ENCODE measurements around the gene ADCY6. TPM values are rescaled to one million over a fixed set of nuclear protein-coding genes. Genes with fewer than 3 reads are reported as not detected.

ADCY6 gene
- total and polyA plus RNA-seq, 7 experiments from 2014 or later, result 0.07 to 0.22 (median 0.08) TPM; not detected in 4

GRCh38 chr12:48787791-48788523 lies 932 bp downstream of the ADCY6 start:
- CTCF ChIA-PET, result no interaction called here
- peaks cover 5 to 14% (median 10%) of the 10 kb centered on the region in 7 donors for H3K4me1 Mint-ChIP-seq
- H3K36me3 Mint-ChIP-seq, result no peaks in the 10 kb centered on the region
- H3K9me3 Mint-ChIP-seq, result no peaks in the 10 kb centered on the region
- Histone ChIP-seq H3K27ac (ENCODE audit: low read depth, low read length) (no peak overlapping the region), H3K4me1 (ENCODE audit: control insufficient read depth in 2 of 2, insufficient read depth in 2 of 2, low read length in 2 of 2) (no peaks in the 10 kb centered on the region), H3K36me3 (ENCODE audit: control insufficient read depth in 2 of 3, insufficient read depth in 3 of 3, low read length in 3 of 3) (no peaks in the 10 kb centered on the region), H3K4me3 (ENCODE audit: low read length) (no peak overlapping the region), H3K27me3 (ENCODE audit: control insufficient read depth in 2 of 2, insufficient read depth in 2 of 2, low read length in 2 of 2) (peaks cover 12 to 15% of the 10 kb centered on the region in 2 donors), H3K9me3 (ENCODE audit: control insufficient read depth in 2 of 3, low read length in 3 of 3) (no peaks in the 10 kb centered on the region)
- ATAC-seq (no peak), DNase-seq (no peak)
- peaks cover 44 to 65% (median 53%) of the 10 kb centered on the region in 5 donors for H3K27me3 Mint-ChIP-seq
- POLR2A ChIA-PET, result no interaction called here
- intact Hi-C loops (cut with micrococcal nuclease), result loop anchor here in 1 of 2 donors (2.0 kb wide), 1 partner anchor 23 kb away; no protein-coding TSS in a partner anchor
- no peak overlapping the region for H3K27ac Mint-ChIP-seq
- peak overlapping the region; percentile 59 to 86 (median 64) for H3K4me3 Mint-ChIP-seq

- H3K4me1 Mint-ChIP-seq, result peaks cover 5 to 14% (median 10%) of the 10 kb centered on the region in 7 donors
- Histone ChIP-seq H3K27me3 (ENCODE audit: control insufficient read depth in 2 of 2, insufficient read depth in 2 of 2, low read length in 2 of 2) (peaks cover 12 to 15% of the 10 kb centered on the region in 2 donors), H3K9me3 (ENCODE audit: control insufficient read depth in 2 of 3, low read length in 3 of 3) (no peaks in the 10 kb centered on the region), H3K27ac (ENCODE audit: low read depth, low read length) (no peak overlapping the region), H3K4me3 (ENCODE audit: low read length) (no peak overlapping the region), H3K4me1 (ENCODE audit: control insufficient read depth in 2 of 2, insufficient read depth in 2 of 2, low read length in 2 of 2) (no peaks in the 10 kb centered on the region), H3K36me3 (ENCODE audit: control insufficient read depth in 2 of 3, insufficient read depth in 3 of 3, low read length in 3 of 3) (no peaks in the 10 kb centered on the region)
- H3K36me3 Mint-ChIP-seq, result no peaks in the 10 kb centered on the region
- peaks cover 44 to 62% (median 55%) of the 10 kb centered on the region in 5 donors for H3K27me3 Mint-ChIP-seq
- ChIA-PET CTCF (no interaction called here), POLR2A (no interaction called here)
- ATAC-seq (no peak), DNase-seq (no peak)
- no peaks in the 10 kb centered on the region for H3K9me3 Mint-ChIP-seq
- intact Hi-C loops (cut with micrococcal nuclease), result no loop called here
- H3K27ac Mint-ChIP-seq, result no peak overlapping the region
- peak overlapping the region in 3 of 10 donors; percentile 51 to 70 (median 63) for H3K4me3 Mint-ChIP-seq
Observed at GRCh38 chr12:48786591-48787544, 2.0 kb downstream of the ADCY6 start.

- ATAC-seq (no peak), DNase-seq (no peak)
- no peaks in the 10 kb centered on the region for H3K4me1 ChIP-seq (ENCODE audit: control insufficient read depth in 2 of 2, insufficient read depth in 2 of 2, low read length in 2 of 2)
- H3K4me1 Mint-ChIP-seq, result peaks cover 0 to 8% (median 3%) of the 10 kb centered on the region in 7 donors
- H3K27ac Mint-ChIP-seq, result no peak overlapping the region
- H3K27me3 Mint-ChIP-seq, result peaks cover 29 to 43% (median 36%) of the 10 kb centered on the region in 5 donors
- H3K4me3 ChIP-seq (ENCODE audit: low read length), result no peak overlapping the region
- intact Hi-C loops (cut with micrococcal nuclease), result no loop called here
- H3K27me3 ChIP-seq (ENCODE audit: control insufficient read depth in 2 of 2, insufficient read depth in 2 of 2, low read length in 2 of 2), result peaks cover 6 to 7% of the 10 kb centered on the region in 2 donors
- no peak overlapping the region for H3K4me3 Mint-ChIP-seq
- H3K27ac ChIP-seq (ENCODE audit: low read depth, low read length), result no peak overlapping the region
- ChIA-PET CTCF (interaction anchor here (1.0 to 1.2 kb wide), 2 partner anchors 11 to 12 kb away, joined by 3 read pairs; no protein-coding TSS in a partner anchor), POLR2A (no interaction called here)
- H3K36me3 ChIP-seq (ENCODE audit: control insufficient read depth in 2 of 3, insufficient read depth in 3 of 3, low read length in 3 of 3), result no peaks in the 10 kb centered on the region
- H3K9me3 ChIP-seq (ENCODE audit: control insufficient read depth in 2 of 3, low read length in 3 of 3), result no peaks in the 10 kb centered on the region
- H3K9me3 Mint-ChIP-seq, result no peaks in the 10 kb centered on the region
- no peaks in the 10 kb centered on the region for H3K36me3 Mint-ChIP-seq
Observed at GRCh38 chr12:48783432-48783831, 5.5 kb downstream of the ADCY6 start.

- Histone ChIP-seq H3K27ac (ENCODE audit: low read depth, low read length) (no peak overlapping the region), H3K27me3 (ENCODE audit: control insufficient read depth in 2 of 2, insufficient read depth in 2 of 2, low read length in 2 of 2) (peaks cover 0 to 2% of the 10 kb centered on the region in 2 donors), H3K4me1 (ENCODE audit: control insufficient read depth in 2 of 2, insufficient read depth in 2 of 2, low read length in 2 of 2) (no peaks in the 10 kb centered on the region), H3K4me3 (ENCODE audit: low read length) (no peak overlapping the region), H3K36me3 (ENCODE audit: control insufficient read depth in 2 of 3, insufficient read depth in 3 of 3, low read length in 3 of 3) (no peaks in the 10 kb centered on the region), H3K9me3 (ENCODE audit: control insufficient read depth in 2 of 3, low read length in 3 of 3) (no peaks in the 10 kb centered on the region)
- DNase-seq (no peak), ATAC-seq (no peak)
- Mint-ChIP-seq H3K9me3 (no peaks in the 10 kb centered on the region), H3K4me3 (no peak overlapping the region), H3K27me3 (peaks cover 22 to 36% (median 29%) of the 10 kb centered on the region in 5 donors), H3K4me1 (peaks cover 0 to 3% (median 0%) of the 10 kb centered on the region in 7 donors), H3K27ac (no peak overlapping the region), H3K36me3 (no peaks in the 10 kb centered on the region)
- intact Hi-C loops (cut with micrococcal nuclease), result no loop called here
- POLR2A ChIA-PET, result no interaction called here
- CTCF ChIA-PET, result interaction anchor here (1.0 to 1.2 kb wide), 2 partner anchors 12 to 13 kb away, joined by 3 read pairs; no protein-coding TSS in a partner anchor
Observed at GRCh38 chr12:48782457-48783395, 6.2 kb downstream of the ADCY6 start.

GRCh38 chr12:48781750-48782456 lies 7.0 kb downstream of the ADCY6 start:
- ATAC-seq, result no peak
- Histone ChIP-seq H3K36me3 (ENCODE audit: control insufficient read depth in 2 of 3, insufficient read depth in 3 of 3, low read length in 3 of 3) (no peaks in the 10 kb centered on the region), H3K4me3 (ENCODE audit: low read length) (no peak overlapping the region), H3K4me1 (ENCODE audit: control insufficient read depth in 2 of 2, insufficient read depth in 2 of 2, low read length in 2 of 2) (no peaks in the 10 kb centered on the region), H3K9me3 (ENCODE audit: control insufficient read depth in 2 of 3, low read length in 3 of 3) (no peaks in the 10 kb centered on the region), H3K27me3 (ENCODE audit: control insufficient read depth in 2 of 2, insufficient read depth in 2 of 2, low read length in 2 of 2) (no peaks in the 10 kb centered on the region), H3K27ac (ENCODE audit: low read depth, low read length) (no peak overlapping the region)
- Mint-ChIP-seq H3K4me3 (no peak overlapping the region), H3K36me3 (no peaks in the 10 kb centered on the region), H3K27ac (no peak overlapping the region), H3K9me3 (no peaks in the 10 kb centered on the region), H3K27me3 (peaks cover 14 to 28% (median 22%) of the 10 kb centered on the region in 5 donors), H3K4me1 (peaks cover 0 to 3% (median 0%) of the 10 kb centered on the region in 7 donors)
- no peak for DNase-seq
- intact Hi-C loops (cut with micrococcal nuclease), result no loop called here
- ChIA-PET CTCF (interaction anchor here (1.2 kb wide), 1 partner anchor 12 kb away, joined by 3 read pairs; no protein-coding TSS in a partner anchor), POLR2A (no interaction called here)
